GM23338 (cell line): Measurements from ENCODE around the gene KLK13.

Source experiments
- CREB1 ChIP-seq: fragments of 250-450 bp; sonication (Bioruptor Pico); IDR thresholded peaks from 2 replicates; pipeline ENCODE4 v1.5.0; 2020; ENCODE audit warnings: low read depth, mild to moderate bottlenecking, moderate library complexity
- EZH2 ChIP-seq: fragments of 200-600 bp; sonication (generic); IDR thresholded peaks from one replicate; pipeline ENCODE4 v1.8.0; 2017; ENCODE audit warnings: antibody characterized with exemption, mild to moderate bottlenecking, low read depth; ENCODE audit not compliant: unreplicated experiment
- EZH2phosphoT487 ChIP-seq: fragments of 200-600 bp; sonication (generic); IDR thresholded peaks from one replicate; pipeline ENCODE4 v1.8.1; 2018; ENCODE audit warnings: antibody characterized with exemption; ENCODE audit not compliant: unreplicated experiment
- JUNB ChIP-seq: IDR thresholded peaks from one replicate; pipeline ENCODE4 v1.6.1; 2016; ENCODE audit warnings: antibody characterized with exemption; ENCODE audit not compliant: unreplicated experiment
- NANOG ChIP-seq: IDR thresholded peaks from 2 replicates; pipeline ENCODE4 v1.6.1; 2016; ENCODE audit warnings: antibody characterized with exemption, borderline replicate concordance
- POLR2AphosphoS5 ChIP-seq: IDR thresholded peaks from 2 replicates; pipeline ENCODE4 v1.6.1; 2016; ENCODE audit warnings: antibody characterized with exemption, low read depth
- STAT1 ChIP-seq: IDR thresholded peaks from one replicate; pipeline ENCODE4 v1.6.1; 2016; ENCODE audit warnings: antibody characterized with exemption; ENCODE audit not compliant: unreplicated experiment
- ZNF114 ChIP-seq: fragments of 250-450 bp; sonication (Bioruptor Pico); IDR thresholded peaks from 2 replicates; pipeline ENCODE4 v1.5.0; 2020; ENCODE audit warnings: mild to moderate bottlenecking, moderate library complexity
- ZNF331 ChIP-seq: fragments of 250-450 bp; sonication (Bioruptor Pico); IDR thresholded peaks from 2 replicates; pipeline ENCODE4 v1.5.0; 2020; ENCODE audit warnings: low read depth, mild to moderate bottlenecking, moderate library complexity
- TF ChIP-seq, protein P1 (sequence below): IDR thresholded peaks from one replicate; pipeline ENCODE4 v1.6.1; 2018; ENCODE audit warnings: antibody characterized with exemption; ENCODE audit not compliant: unreplicated experiment
- TF ChIP-seq, protein P2 (sequence below), 2 experiments: fragments of 200-600 bp in 1 of 2; sonication (generic) in 1 of 2; conservative IDR thresholded peaks; 2 replicates each; pipeline versions ENCODE4 v1.5.1 to v1.6.1; 2016 to 2017; ENCODE audit warnings: antibody characterized with exemption in 2 of 2, low read depth in 2 of 2, mild to moderate bottlenecking in 2 of 2, moderate library complexity in 1 of 2
- TF ChIP-seq, protein P3 (sequence below): IDR thresholded peaks from 2 replicates; pipeline ENCODE4 v1.6.1; 2016; ENCODE audit warnings: antibody characterized with exemption

DNA sequence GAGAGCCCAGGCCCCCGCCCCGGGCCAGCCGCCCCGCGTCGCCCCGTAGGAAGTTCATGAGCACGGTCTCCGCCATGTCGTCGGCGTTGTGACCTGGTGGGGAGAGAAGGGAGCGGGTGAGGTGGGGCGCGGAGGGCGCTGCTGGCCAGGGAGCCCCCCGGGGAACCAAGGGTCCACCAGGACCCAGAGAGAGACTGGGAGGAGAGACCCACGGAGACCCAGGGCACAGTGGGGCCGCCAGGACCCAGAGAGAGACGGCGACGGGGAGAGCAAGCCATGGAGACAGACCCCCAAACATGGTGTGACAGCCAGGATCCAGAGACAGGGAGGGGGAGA, 34.1 kb upstream of the KLK13 start:
- TF ChIP-seq, protein P1, sequence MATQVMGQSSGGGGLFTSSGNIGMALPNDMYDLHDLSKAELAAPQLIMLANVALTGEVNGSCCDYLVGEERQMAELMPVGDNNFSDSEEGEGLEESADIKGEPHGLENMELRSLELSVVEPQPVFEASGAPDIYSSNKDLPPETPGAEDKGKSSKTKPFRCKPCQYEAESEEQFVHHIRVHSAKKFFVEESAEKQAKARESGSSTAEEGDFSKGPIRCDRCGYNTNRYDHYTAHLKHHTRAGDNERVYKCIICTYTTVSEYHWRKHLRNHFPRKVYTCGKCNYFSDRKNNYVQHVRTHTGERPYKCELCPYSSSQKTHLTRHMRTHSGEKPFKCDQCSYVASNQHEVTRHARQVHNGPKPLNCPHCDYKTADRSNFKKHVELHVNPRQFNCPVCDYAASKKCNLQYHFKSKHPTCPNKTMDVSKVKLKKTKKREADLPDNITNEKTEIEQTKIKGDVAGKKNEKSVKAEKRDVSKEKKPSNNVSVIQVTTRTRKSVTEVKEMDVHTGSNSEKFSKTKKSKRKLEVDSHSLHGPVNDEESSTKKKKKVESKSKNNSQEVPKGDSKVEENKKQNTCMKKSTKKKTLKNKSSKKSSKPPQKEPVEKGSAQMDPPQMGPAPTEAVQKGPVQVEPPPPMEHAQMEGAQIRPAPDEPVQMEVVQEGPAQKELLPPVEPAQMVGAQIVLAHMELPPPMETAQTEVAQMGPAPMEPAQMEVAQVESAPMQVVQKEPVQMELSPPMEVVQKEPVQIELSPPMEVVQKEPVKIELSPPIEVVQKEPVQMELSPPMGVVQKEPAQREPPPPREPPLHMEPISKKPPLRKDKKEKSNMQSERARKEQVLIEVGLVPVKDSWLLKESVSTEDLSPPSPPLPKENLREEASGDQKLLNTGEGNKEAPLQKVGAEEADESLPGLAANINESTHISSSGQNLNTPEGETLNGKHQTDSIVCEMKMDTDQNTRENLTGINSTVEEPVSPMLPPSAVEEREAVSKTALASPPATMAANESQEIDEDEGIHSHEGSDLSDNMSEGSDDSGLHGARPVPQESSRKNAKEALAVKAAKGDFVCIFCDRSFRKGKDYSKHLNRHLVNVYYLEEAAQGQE: no peak
- TF ChIP-seq, protein P2, sequence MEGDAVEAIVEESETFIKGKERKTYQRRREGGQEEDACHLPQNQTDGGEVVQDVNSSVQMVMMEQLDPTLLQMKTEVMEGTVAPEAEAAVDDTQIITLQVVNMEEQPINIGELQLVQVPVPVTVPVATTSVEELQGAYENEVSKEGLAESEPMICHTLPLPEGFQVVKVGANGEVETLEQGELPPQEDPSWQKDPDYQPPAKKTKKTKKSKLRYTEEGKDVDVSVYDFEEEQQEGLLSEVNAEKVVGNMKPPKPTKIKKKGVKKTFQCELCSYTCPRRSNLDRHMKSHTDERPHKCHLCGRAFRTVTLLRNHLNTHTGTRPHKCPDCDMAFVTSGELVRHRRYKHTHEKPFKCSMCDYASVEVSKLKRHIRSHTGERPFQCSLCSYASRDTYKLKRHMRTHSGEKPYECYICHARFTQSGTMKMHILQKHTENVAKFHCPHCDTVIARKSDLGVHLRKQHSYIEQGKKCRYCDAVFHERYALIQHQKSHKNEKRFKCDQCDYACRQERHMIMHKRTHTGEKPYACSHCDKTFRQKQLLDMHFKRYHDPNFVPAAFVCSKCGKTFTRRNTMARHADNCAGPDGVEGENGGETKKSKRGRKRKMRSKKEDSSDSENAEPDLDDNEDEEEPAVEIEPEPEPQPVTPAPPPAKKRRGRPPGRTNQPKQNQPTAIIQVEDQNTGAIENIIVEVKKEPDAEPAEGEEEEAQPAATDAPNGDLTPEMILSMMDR (conservative IDR thresholded peaks at IDR 0.05; ENCODE audit: low read depth in 2 of 2): no peak
- no peak for TF ChIP-seq POLR2AphosphoS5
- TF ChIP-seq EZH2: no peak
- no peak for TF ChIP-seq CREB1
- no peak for TF ChIP-seq ZNF114 (CRISPR knock-in tag)
- TF ChIP-seq EZH2phosphoT487: no peak
- TF ChIP-seq, protein P3, sequence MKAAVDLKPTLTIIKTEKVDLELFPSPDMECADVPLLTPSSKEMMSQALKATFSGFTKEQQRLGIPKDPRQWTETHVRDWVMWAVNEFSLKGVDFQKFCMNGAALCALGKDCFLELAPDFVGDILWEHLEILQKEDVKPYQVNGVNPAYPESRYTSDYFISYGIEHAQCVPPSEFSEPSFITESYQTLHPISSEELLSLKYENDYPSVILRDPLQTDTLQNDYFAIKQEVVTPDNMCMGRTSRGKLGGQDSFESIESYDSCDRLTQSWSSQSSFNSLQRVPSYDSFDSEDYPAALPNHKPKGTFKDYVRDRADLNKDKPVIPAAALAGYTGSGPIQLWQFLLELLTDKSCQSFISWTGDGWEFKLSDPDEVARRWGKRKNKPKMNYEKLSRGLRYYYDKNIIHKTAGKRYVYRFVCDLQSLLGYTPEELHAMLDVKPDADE: no peak
- TF ChIP-seq NANOG: no peak
- no peak for TF ChIP-seq ZNF331 (CRISPR knock-in tag)
- TF ChIP-seq JUNB: no peak
- TF ChIP-seq STAT1: no peak
